Calu3 (cell line): ENCODE measurements around the gene RGS5. TPM values are rescaled to one million over a fixed set of nuclear protein-coding genes. Genes with fewer than 3 reads are reported as not detected.

Experiments used
- BruUV-seq: library from RNA; stranded (reverse); fragments of 400-500 nt; replicated peaks from 2 replicates; lab custom pipeline; 2021; lab: Mats Ljungman, UMichigan
- CTCF ChIA-PET: fragments of 300-600 bp; sonication (Branson Sonifier 250); formaldehyde crosslinking; loops from one replicate; lab custom pipeline; 2022; ENCODE audit warnings: antibody characterized with exemption; lab: Charles Lee
- DNase-seq: peaks from one replicate; pipeline ENCODE4 v3.0.0; 2022
- H3K27ac Mint-ChIP-seq: one replicate; pipeline ENCODE4 v1.8.0; 2022; ENCODE audit warnings: mixed read lengths; ENCODE audit not compliant: unreplicated experiment
- H3K27me3 Mint-ChIP-seq: one replicate; pipeline ENCODE4 v1.8.0; 2022; ENCODE audit warnings: mixed read lengths; ENCODE audit not compliant: unreplicated experiment
- H3K36me3 Mint-ChIP-seq: one replicate; pipeline ENCODE4 v1.8.0; 2022; ENCODE audit warnings: mild to moderate bottlenecking, moderate library complexity, mixed read lengths; ENCODE audit not compliant: insufficient read depth, unreplicated experiment
- H3K4me1 Mint-ChIP-seq: one replicate; pipeline ENCODE4 v1.8.0; 2022; ENCODE audit warnings: mild to moderate bottlenecking, low read depth, mixed read lengths; ENCODE audit not compliant: unreplicated experiment
- H3K4me3 Mint-ChIP-seq: one replicate; pipeline ENCODE4 v1.8.0; 2022; ENCODE audit warnings: mild to moderate bottlenecking, low read depth, moderate library complexity, mixed read lengths; ENCODE audit not compliant: unreplicated experiment
- H3K9me3 Mint-ChIP-seq: one replicate; pipeline ENCODE4 v1.8.0; 2022; ENCODE audit warnings: low read depth, mixed read lengths; ENCODE audit not compliant: unreplicated experiment
- intact Hi-C: fragments of 100-400 bp; cut with micrococcal nuclease; formaldehyde crosslinking; loops from one replicate; pipeline ENCODE4 v1.10.0; 2022; ENCODE audit not compliant: unreplicated experiment
- total RNA-seq: library from RNA; stranded (reverse); gene quantifications from 2 replicates; pipeline ENCODE4 v1.2.3, GENCODE V29; 2022
- TF ChIP-seq, protein P1 (sequence below): fragments of 200-600 bp; IDR thresholded peaks from one replicate; pipeline ENCODE4 v1.8.0; 2022; ENCODE audit warnings: antibody characterized with exemption; ENCODE audit not compliant: unreplicated experiment

RGS5 gene
- total RNA-seq, 1 experiment from 2014 or later = 1.9 TPM

GRCh38 chr1:163170975-163171676, 31.6 kb downstream of the RGS5 start:
- no TSS peak for BruUV-seq
- Mint-ChIP-seq H3K27me3 (no peaks in the 10 kb centered on the region), H3K4me3 (no peak overlapping the region), H3K4me1 (peaks cover 58% of the 10 kb centered on the region), H3K36me3 (peaks cover 4% of the 10 kb centered on the region), H3K27ac (no peak overlapping the region), H3K9me3 (no peaks in the 10 kb centered on the region)
- intact Hi-C loops = loop anchor here (1.0 to 5.0 kb wide), 4 partner anchors 84 to 317 kb away; no protein-coding TSS in a partner anchor
- TF ChIP-seq, protein P1, sequence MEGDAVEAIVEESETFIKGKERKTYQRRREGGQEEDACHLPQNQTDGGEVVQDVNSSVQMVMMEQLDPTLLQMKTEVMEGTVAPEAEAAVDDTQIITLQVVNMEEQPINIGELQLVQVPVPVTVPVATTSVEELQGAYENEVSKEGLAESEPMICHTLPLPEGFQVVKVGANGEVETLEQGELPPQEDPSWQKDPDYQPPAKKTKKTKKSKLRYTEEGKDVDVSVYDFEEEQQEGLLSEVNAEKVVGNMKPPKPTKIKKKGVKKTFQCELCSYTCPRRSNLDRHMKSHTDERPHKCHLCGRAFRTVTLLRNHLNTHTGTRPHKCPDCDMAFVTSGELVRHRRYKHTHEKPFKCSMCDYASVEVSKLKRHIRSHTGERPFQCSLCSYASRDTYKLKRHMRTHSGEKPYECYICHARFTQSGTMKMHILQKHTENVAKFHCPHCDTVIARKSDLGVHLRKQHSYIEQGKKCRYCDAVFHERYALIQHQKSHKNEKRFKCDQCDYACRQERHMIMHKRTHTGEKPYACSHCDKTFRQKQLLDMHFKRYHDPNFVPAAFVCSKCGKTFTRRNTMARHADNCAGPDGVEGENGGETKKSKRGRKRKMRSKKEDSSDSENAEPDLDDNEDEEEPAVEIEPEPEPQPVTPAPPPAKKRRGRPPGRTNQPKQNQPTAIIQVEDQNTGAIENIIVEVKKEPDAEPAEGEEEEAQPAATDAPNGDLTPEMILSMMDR = peak; percentile 71
- CTCF ChIA-PET = no interaction called here
- DNase-seq = peak; percentile 4

DNA sequence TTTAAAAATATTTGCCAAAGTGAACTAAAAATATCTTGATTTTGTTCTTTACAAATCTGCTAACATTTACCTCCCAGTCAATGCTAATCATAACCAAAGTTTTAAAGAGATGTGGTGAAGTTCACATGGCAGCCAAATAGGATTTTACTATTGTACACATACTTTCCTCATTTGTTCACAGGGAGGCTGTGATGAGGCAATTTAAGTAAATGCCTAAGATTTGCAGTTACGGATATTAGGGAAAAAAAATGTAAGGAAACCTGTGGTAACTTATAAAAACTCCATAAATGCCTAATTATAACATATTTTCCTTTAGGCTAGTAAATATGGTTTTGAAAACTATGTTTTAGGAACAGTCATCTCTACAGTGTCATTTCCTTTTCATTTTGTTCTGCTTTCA, 32.4 kb downstream of the RGS5 start:
- DNase-seq = no peak
- CTCF ChIA-PET = no interaction called here
- H3K4me3 Mint-ChIP-seq = no peak overlapping the region
- H3K36me3 Mint-ChIP-seq = peaks cover 4% of the 10 kb centered on the region
- peaks cover 58% of the 10 kb centered on the region for H3K4me1 Mint-ChIP-seq
- TF ChIP-seq, protein P1 = no peak
- H3K9me3 Mint-ChIP-seq = peaks cover 4% of the 10 kb centered on the region
- no peak overlapping the region for H3K27ac Mint-ChIP-seq
- intact Hi-C loops = loop anchor here (5.0 kb wide), 2 partner anchors 83 to 183 kb away; no protein-coding TSS in a partner anchor
- BruUV-seq = no TSS peak
- no peaks in the 10 kb centered on the region for H3K27me3 Mint-ChIP-seq

DNA sequence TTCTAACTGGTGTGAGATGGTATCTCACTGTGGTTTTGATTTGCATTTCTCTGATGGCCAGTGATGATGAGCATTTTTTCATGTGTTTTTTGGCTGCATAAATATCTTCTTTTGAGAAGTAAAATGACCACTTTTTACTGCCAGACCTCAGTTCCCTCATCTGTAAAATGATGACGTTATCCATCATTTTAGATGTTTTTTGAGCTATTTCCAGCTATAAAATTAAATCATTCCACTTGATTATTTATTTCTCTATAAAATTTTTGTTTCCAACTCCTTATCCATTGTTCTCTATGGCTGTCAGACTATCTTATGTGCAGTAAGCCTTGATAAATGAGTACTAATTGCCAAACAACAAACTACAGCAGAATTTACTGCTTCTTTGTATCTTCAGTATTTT, 33.2 kb downstream of the RGS5 start:
- peaks cover 4% of the 10 kb centered on the region for H3K36me3 Mint-ChIP-seq
- TF ChIP-seq, protein P1 = no peak
- peaks cover 4% of the 10 kb centered on the region for H3K9me3 Mint-ChIP-seq
- CTCF ChIA-PET = no interaction called here
- intact Hi-C loops = no loop called here
- BruUV-seq = no TSS peak
- DNase-seq = no peak
- H3K4me1 Mint-ChIP-seq = peaks cover 55% of the 10 kb centered on the region
- no peak overlapping the region for H3K4me3 Mint-ChIP-seq
- no peak overlapping the region for H3K27ac Mint-ChIP-seq
- H3K27me3 Mint-ChIP-seq = no peaks in the 10 kb centered on the region

GRCh38 chr1:163168053-163168452, 34.7 kb downstream of the RGS5 start:
- Mint-ChIP-seq H3K27ac (no peak overlapping the region), H3K4me3 (no peak overlapping the region), H3K9me3 (peaks cover 4% of the 10 kb centered on the region), H3K36me3 (peaks cover 4% of the 10 kb centered on the region), H3K27me3 (no peaks in the 10 kb centered on the region), H3K4me1 (peaks cover 51% of the 10 kb centered on the region)
- no TSS peak for BruUV-seq
- intact Hi-C loops = no loop called here
- TF ChIP-seq, protein P1 = no peak
- CTCF ChIA-PET = interaction anchor here (0.7 kb wide), 1 partner anchor 326 kb away, joined by 3 read pairs; no protein-coding TSS in a partner anchor
- peak; percentile 31 for DNase-seq
